Ectodermal cell (in vitro differentiated cells): Measurements from ENCODE around the gene CYREN.

Experiments used
- H3K27ac ChIP-seq: 2 replicates; pipeline ENCODE4 v1.7.0; 2013; ENCODE audit warnings: mild to moderate bottlenecking, low read depth, low read length; ENCODE audit not compliant: insufficient read depth, poor library complexity, severe bottlenecking
- H3K27me3 ChIP-seq: 2 replicates; pipeline ENCODE4 v1.7.0; 2013; ENCODE audit warnings: mild to moderate bottlenecking, low read length; ENCODE audit not compliant: insufficient read depth, control insufficient read depth, poor library complexity, severe bottlenecking
- H3K36me3 ChIP-seq: one replicate; pipeline ENCODE4 v1.7.0; 2013; ENCODE audit warnings: low read length; ENCODE audit not compliant: control insufficient read depth, insufficient read depth
- H3K4me1 ChIP-seq: one replicate; pipeline ENCODE4 v1.7.0; 2013; ENCODE audit warnings: low read length; ENCODE audit not compliant: control insufficient read depth, insufficient read depth
- H3K4me3 ChIP-seq: 2 replicates; pipeline ENCODE4 v1.7.0; 2013; ENCODE audit warnings: low read depth, low read length, control low read depth; ENCODE audit not compliant: insufficient read depth
- H3K9me3 ChIP-seq: 2 replicates; pipeline ENCODE4 v1.7.0; 2013; ENCODE audit warnings: mild to moderate bottlenecking, low read length, moderate library complexity; ENCODE audit not compliant: control insufficient read depth
- WGBS, 2 experiments: methylation state at CpG; one replicate each; pipeline ENCODE4 v1.1.7; 2013; ENCODE audit warnings: missing lambda C conversion rate in 2 of 2; 5-methylcytosine and 5-hydroxymethylcytosine counted together

Gene CYREN

DNA sequence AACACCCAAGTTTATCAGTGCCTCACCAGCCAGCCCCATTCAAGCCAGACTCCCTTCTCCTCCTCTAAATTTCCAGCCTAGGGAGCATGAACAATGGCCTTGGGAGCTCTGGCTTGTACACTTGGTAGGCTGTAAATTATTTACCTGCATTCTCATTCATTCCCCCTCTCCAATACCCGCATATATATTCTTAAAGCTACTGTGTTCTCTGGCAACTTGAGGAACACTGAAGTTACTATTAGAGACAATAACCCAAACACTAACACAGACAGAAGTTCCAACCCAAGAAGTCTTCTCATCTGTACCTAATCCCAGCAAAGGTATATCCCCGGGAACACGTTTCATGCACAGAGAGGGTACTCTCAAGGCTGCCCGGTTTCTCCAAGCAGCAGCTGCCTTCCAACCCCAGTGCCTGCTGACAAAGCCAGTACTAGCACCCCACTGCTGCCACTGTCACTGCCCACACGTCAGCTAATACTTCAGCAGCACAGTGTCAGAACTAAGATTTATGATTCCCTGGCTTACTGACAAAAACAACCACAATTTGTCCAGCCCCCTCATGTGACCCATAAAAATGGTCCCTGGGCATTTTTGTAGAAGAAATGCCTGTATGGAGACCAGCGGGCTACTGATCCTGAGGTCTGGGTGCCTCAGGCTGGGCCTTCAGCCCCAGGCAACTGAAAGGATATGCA, 37.7 kb upstream of the CYREN start:
- 89% methylated on average over 6 of the region's 6 CpGs for WGBS, 2 experiments
- Histone ChIP-seq H3K9me3 (no peaks in the 10 kb centered on the region), H3K4me3 (no peak overlapping the region), H3K27me3 (peaks cover 10% of the 10 kb centered on the region), H3K4me1 (no peaks in the 10 kb centered on the region), H3K27ac (no peak overlapping the region), H3K36me3 (no peaks in the 10 kb centered on the region)

- peaks cover 10% of the 10 kb centered on the region for H3K27me3 ChIP-seq
- H3K4me3 ChIP-seq = no peak overlapping the region
- 91 to 92% methylated on average over 8 of the region's 8 CpGs for WGBS, 2 experiments
- H3K27ac ChIP-seq = no peak overlapping the region
- no peaks in the 10 kb centered on the region for H3K4me1 ChIP-seq
- H3K9me3 ChIP-seq = no peaks in the 10 kb centered on the region
- no peaks in the 10 kb centered on the region for H3K36me3 ChIP-seq
These were observed 37.0 kb upstream of the CYREN start for GRCh38 chr7:135207406-135208101.

- Histone ChIP-seq H3K36me3 (no peaks in the 10 kb centered on the region), H3K27ac (no peak overlapping the region), H3K4me1 (no peaks in the 10 kb centered on the region), H3K27me3 (peaks cover 10% of the 10 kb centered on the region), H3K9me3 (no peaks in the 10 kb centered on the region), H3K4me3 (no peak overlapping the region)
- WGBS, 2 experiments = 92 to 94% methylated on average over 7 of the region's 7 CpGs
These were observed 36.5 kb upstream of the CYREN start for GRCh38 chr7:135206941-135207391.

DNA sequence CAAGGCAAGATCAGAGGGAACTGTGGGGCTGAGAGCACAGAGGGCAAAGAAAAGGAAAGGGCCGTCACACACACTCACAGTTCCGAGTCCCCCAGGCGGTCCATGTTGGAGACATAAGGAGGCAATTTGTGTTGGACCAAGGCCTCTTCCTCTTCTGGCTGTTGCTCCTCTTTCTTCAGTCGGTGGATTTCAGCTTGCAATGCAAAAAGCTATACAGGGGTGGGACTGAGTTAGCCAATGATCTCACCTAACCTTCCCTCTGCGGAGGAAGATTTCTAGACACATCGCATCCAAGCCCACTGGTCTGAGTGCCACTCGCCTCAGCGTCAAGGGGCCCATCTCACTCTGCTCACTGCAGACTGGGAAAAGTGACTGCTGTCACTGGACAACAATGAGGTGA, 35.3 kb upstream of the CYREN start:
- 94 to 96% methylated on average over 8 of the region's 8 CpGs for WGBS, 2 experiments
- Histone ChIP-seq H3K36me3 (no peaks in the 10 kb centered on the region), H3K4me3 (no peak overlapping the region), H3K9me3 (no peaks in the 10 kb centered on the region), H3K27me3 (peaks cover 7% of the 10 kb centered on the region), H3K27ac (no peak overlapping the region), H3K4me1 (no peaks in the 10 kb centered on the region)

- Histone ChIP-seq H3K27ac (no peak overlapping the region), H3K36me3 (no peaks in the 10 kb centered on the region), H3K9me3 (no peaks in the 10 kb centered on the region), H3K27me3 (no peaks in the 10 kb centered on the region), H3K4me1 (no peaks in the 10 kb centered on the region), H3K4me3 (no peak overlapping the region)
- WGBS, 2 experiments = 93 to 95% methylated on average over 5 of the region's 5 CpGs
These were observed 34.4 kb upstream of the CYREN start for GRCh38 chr7:135204876-135205275.

DNA sequence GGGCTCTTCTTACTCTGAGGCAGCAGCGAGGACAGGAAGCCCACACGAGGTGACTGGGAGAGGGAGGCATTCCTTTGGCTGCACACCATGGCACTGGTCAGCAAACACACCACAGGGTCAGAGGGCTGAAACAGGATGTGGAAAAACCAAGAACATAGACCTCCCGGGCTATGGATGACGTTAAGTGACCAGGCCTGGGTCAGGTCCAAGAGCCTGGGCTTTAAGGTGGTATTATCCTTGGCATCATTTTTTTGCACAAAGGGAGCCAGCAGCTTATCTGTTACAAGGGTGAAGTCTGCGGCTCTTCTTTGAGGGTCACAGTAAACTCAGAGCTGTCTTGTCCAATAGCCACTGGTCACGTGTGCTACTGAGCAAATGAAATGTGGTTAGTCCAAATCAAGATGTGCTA, 33.8 kb upstream of the CYREN start:
- 93% methylated on average over 6 of the region's 6 CpGs for WGBS, 2 experiments
- Histone ChIP-seq H3K27ac (no peak overlapping the region), H3K4me3 (no peak overlapping the region)

GRCh38 chr7:135201350-135201749, 30.8 kb upstream of the CYREN start:
- Histone ChIP-seq H3K36me3 (peaks cover 4% of the 10 kb centered on the region), H3K27ac (no peak overlapping the region), H3K9me3 (no peaks in the 10 kb centered on the region), H3K27me3 (no peaks in the 10 kb centered on the region), H3K4me1 (no peaks in the 10 kb centered on the region), H3K4me3 (no peak overlapping the region)
- WGBS, 2 experiments = 100% methylated on average over 1 of the region's 2 CpGs; no CpG with 5 or more reads in 1 of the 2 experiments

More for the DNA sequence above, 33.8 kb upstream of the CYREN start:
- H3K9me3 ChIP-seq = no peaks in the 10 kb centered on the region
- H3K27me3 ChIP-seq = no peaks in the 10 kb centered on the region
- peaks cover 4% of the 10 kb centered on the region for H3K36me3 ChIP-seq
- no peaks in the 10 kb centered on the region for H3K4me1 ChIP-seq

GRCh38 chr7:135200821-135201331, 30.4 kb upstream of the CYREN start:
- H3K9me3 ChIP-seq = no peaks in the 10 kb centered on the region
- H3K27me3 ChIP-seq = no peaks in the 10 kb centered on the region
- no peaks in the 10 kb centered on the region for H3K4me1 ChIP-seq
- 90 to 94% methylated on average over 3 of the region's 3 CpGs for WGBS, 2 experiments
- H3K36me3 ChIP-seq = peaks cover 4% of the 10 kb centered on the region
- no peak overlapping the region for H3K4me3 ChIP-seq
- H3K27ac ChIP-seq = no peak overlapping the region

GRCh38 chr7:135199439-135199838, 28.9 kb upstream of the CYREN start:
- H3K4me1 ChIP-seq = no peaks in the 10 kb centered on the region
- H3K4me3 ChIP-seq = no peak overlapping the region
- no peaks in the 10 kb centered on the region for H3K9me3 ChIP-seq
- H3K27ac ChIP-seq = no peak overlapping the region
- no peaks in the 10 kb centered on the region for H3K27me3 ChIP-seq
- H3K36me3 ChIP-seq = peaks cover 4% of the 10 kb centered on the region
- WGBS, 2 experiments = 88 to 92% methylated on average over 4 of the region's 4 CpGs

- peaks cover 4% of the 10 kb centered on the region for H3K36me3 ChIP-seq
- H3K27ac ChIP-seq = no peak overlapping the region
- H3K4me3 ChIP-seq = no peak overlapping the region
- no peaks in the 10 kb centered on the region for H3K4me1 ChIP-seq
- WGBS, 2 experiments = 95% methylated on average over 15 of the region's 15 CpGs
- no peaks in the 10 kb centered on the region for H3K9me3 ChIP-seq
- H3K27me3 ChIP-seq = no peaks in the 10 kb centered on the region
These were observed 27.6 kb upstream of the CYREN start for GRCh38 chr7:135197906-135198655.
